Measurements from ENCODE around the gene CACNG7. TPM values are rescaled to one million over a fixed set of nuclear protein-coding genes. Genes with fewer than 3 reads are reported as not detected.

CACNG7 gene
- total and polyA plus RNA-seq, 2 donors (not counting 3 experiments of a cell fraction or from before 2014, with no cell fraction given) = 0.92 to 1.3 TPM

GRCh38 chr19:53991224-53992113 is 82.4 kb downstream of the CACNG7 start, which contains the start of gene CACNG6:
CACNG6 (plus strand) TSS chr19:53991637; CDS start chr19:53992878, 1,241 bp downstream.
- Histone ChIP-seq H3K27ac (ENCODE audit: insufficient read depth, low read depth, low read length) (peak within 1 kb of the TSS; percentile 74), H3K4me3 (replicated peaks in 1 of 3; ENCODE audit: insufficient read depth in 1 of 3, low read depth in 1 of 3, low read length in 3 of 3) (peak within 1 kb of the TSS; percentile 15 to 26 (median 25)), H3K27me3 (ENCODE audit: control insufficient read depth in 2 of 2, insufficient read depth in 2 of 2, low read length in 2 of 2) (no peaks in the 10 kb centered on the region), H3K79me2 (ENCODE audit: control insufficient read depth, insufficient read depth, low read length) (no peaks in the 10 kb centered on the region), H2AFZ (ENCODE audit: low read depth, low read length) (peak within 1 kb of the TSS; percentile 47), H3K36me3 (ENCODE audit: control insufficient read depth in 2 of 2, extremely low read depth in 1 of 2, insufficient read depth in 2 of 2, low read length in 2 of 2) (no peaks in the 10 kb centered on the region), H3K4me2 (ENCODE audit: insufficient read depth, low read length) (peak within 1 kb of the TSS; percentile 38), H4K20me1 (replicated peaks; ENCODE audit: control insufficient read depth, extremely low read depth, insufficient read depth, low read length) (no peaks in the 10 kb centered on the region), H3K4me1 (ENCODE audit: control insufficient read depth, extremely low read depth, insufficient read depth, low read length) (peaks cover 39% of the 10 kb centered on the region), H3K9ac (replicated peaks; ENCODE audit: extremely low read depth, insufficient read depth, low read length) (peak within 1 kb of the TSS; percentile 70), H3K9me3 (replicated peaks; ENCODE audit: control insufficient read depth, insufficient read depth, low read length) (no peaks in the 10 kb centered on the region), H3K9me1 (replicated peaks; ENCODE audit: control insufficient read depth, extremely low read depth, insufficient read depth, low read length) (no peaks in the 10 kb centered on the region)
- intact Hi-C loops (cut with micrococcal nuclease) (loop anchor here (1.0 kb wide), 2 partner anchors 17 to 29 kb away; no protein-coding TSS in a partner anchor), dilution Hi-C loops (cut with MboI; ENCODE audit: extremely low pct_ligation_motif_present, low sequenced_read_pairs) (no loop called here)
- TF ChIP-seq POLR2A (IDR thresholded peaks at IDR 0.05; ENCODE audit: low read depth, low read length) (peak; percentile 38), GATA2 (IDR thresholded peaks at IDR 0.05; ENCODE audit: insufficient read depth, insufficient read length, low read depth, low read length) (no peak)
- POLR2A ChIA-PET = interaction anchor here (0.9 kb wide), 2 partner anchors 11 to 13 kb away, joined by 5 read pairs; no protein-coding TSS in a partner anchor
- no TSS peak for BruUV-seq (replicated peaks)
- peak; percentile 75 for FAIRE-seq
- CTCF ChIA-PET = interaction anchor here (0.7 to 3.0 kb wide), 5 partner anchors 11 to 38 kb away, joined by 4 to 11 read pairs (median 6); no protein-coding TSS in a partner anchor
- DNase-seq (ENCODE audit: low read depth, low spot score) = peak; percentile 56

- H3K27me3 ChIP-seq (ENCODE audit: control insufficient read depth in 2 of 2, insufficient read depth in 2 of 2, low read length in 2 of 2) = no peaks in the 10 kb centered on the region
- peak overlapping the region; percentile 36 for H2AFZ ChIP-seq (ENCODE audit: low read depth, low read length)
- no peaks in the 10 kb centered on the region for H3K36me3 ChIP-seq (ENCODE audit: control insufficient read depth in 2 of 2, extremely low read depth in 1 of 2, insufficient read depth in 2 of 2, low read length in 2 of 2)
- no peaks in the 10 kb centered on the region for H3K9me1 ChIP-seq (replicated peaks; ENCODE audit: control insufficient read depth, extremely low read depth, insufficient read depth, low read length)
- no peaks in the 10 kb centered on the region for H4K20me1 ChIP-seq (replicated peaks; ENCODE audit: control insufficient read depth, extremely low read depth, insufficient read depth, low read length)
- H3K9ac ChIP-seq (replicated peaks; ENCODE audit: extremely low read depth, insufficient read depth, low read length) = peak overlapping the region; percentile 70
- dilution Hi-C loops (cut with MboI; ENCODE audit: extremely low pct_ligation_motif_present, low sequenced_read_pairs) = no loop called here
- no peak for FAIRE-seq
- BruUV-seq (replicated peaks) = TSS peak; percentile 41
- ChIA-PET CTCF (interaction anchor here (1.4 to 3.0 kb wide), 4 partner anchors 8 to 38 kb away, joined by 4 to 11 read pairs (median 6); no protein-coding TSS in a partner anchor), POLR2A (no interaction called here)
- intact Hi-C loops (cut with micrococcal nuclease) = no loop called here
- TF ChIP-seq CTCF (IDR thresholded peaks at IDR 0.05; ENCODE audit: extremely low read depth in 1 of 2, insufficient read depth in 1 of 2, low read depth in 1 of 2, low read length in 2 of 2) (no peak), MAX (IDR thresholded peaks at IDR 0.05; ENCODE audit: insufficient read depth, insufficient read length) (no peak), GATA2 (IDR thresholded peaks at IDR 0.05; ENCODE audit: insufficient read depth, insufficient read length, low read depth, low read length) (no peak), POLR2AphosphoS5 (IDR thresholded peaks at IDR 0.05; ENCODE audit: insufficient read depth, low read depth, low read length) (no peak), FOS (IDR thresholded peaks at IDR 0.05; ENCODE audit: borderline replicate concordance, insufficient read depth, low read length) (no peak)
- H3K4me1 ChIP-seq (ENCODE audit: control insufficient read depth, extremely low read depth, insufficient read depth, low read length) = peaks cover 39% of the 10 kb centered on the region
- no peak for DNase-seq (ENCODE audit: low read depth, low spot score)
- H3K4me3 ChIP-seq (replicated peaks in 1 of 3; ENCODE audit: insufficient read depth in 1 of 3, low read depth in 1 of 3, low read length in 3 of 3) = no peak overlapping the region
- H3K9me3 ChIP-seq (replicated peaks; ENCODE audit: control insufficient read depth, insufficient read depth, low read length) = no peaks in the 10 kb centered on the region
- H3K79me2 ChIP-seq (ENCODE audit: control insufficient read depth, insufficient read depth, low read length) = no peaks in the 10 kb centered on the region
- H3K27ac ChIP-seq (ENCODE audit: insufficient read depth, low read depth, low read length) = peak overlapping the region; percentile 74
- peak overlapping the region; percentile 32 for H3K4me2 ChIP-seq (ENCODE audit: insufficient read depth, low read length)
Observed at GRCh38 chr19:53992211-53992610, 83.1 kb downstream of the CACNG7 start.

Measured in endothelial cell of umbilical vein (primary cell).